Heart left ventricle (tissue), 16 donors: ENCODE results near the gene OR4D2. TPM values are rescaled to one million over a fixed set of nuclear protein-coding genes. Genes with fewer than 3 reads are reported as not detected.

Experiments
- ATAC-seq, 4 donors: fragments of 200-7000 bp; cut with Tn5 transposase; one replicate each; pipeline ENCODE4 v1.9.1; 2020 to 2022; ENCODE audit warnings: moderate library complexity in 4 of 4, mild to moderate bottlenecking in 3 of 4, moderate number of reproducible peaks in 1 of 4
- DNase-seq, 5 donors: peaks; one replicate each; pipeline ENCODE4 v3.0.0-alpha.2; 2020
- H3K27ac ChIP-seq, 12 donors: fragments of 200-600 bp; sonication (generic) in 4 of 12; one replicate each; pipeline versions ENCODE4 v1.5.0 to v1.8.0; 2016 to 2022; ENCODE audit warnings: mild to moderate bottlenecking in 2 of 12
- H3K27me3 ChIP-seq, 9 donors: fragments of 200-600 bp; sonication (generic) in 2 of 9; one replicate each; pipeline versions ENCODE4 v1.5.1 to v1.8.0; 2016 to 2022; ENCODE audit warnings: mild to moderate bottlenecking in 3 of 9
- H3K36me3 ChIP-seq, 9 donors: fragments of 200-600 bp; sonication (generic) in 2 of 9; one replicate each; pipeline versions ENCODE4 v1.5.0 to v1.8.0; 2018 to 2022; ENCODE audit warnings: mild to moderate bottlenecking in 2 of 9
- H3K4me1 ChIP-seq, 12 donors: fragments of 200-600 bp; sonication (generic) in 4 of 12; one replicate each; pipeline versions ENCODE4 v1.5.0 to v1.8.0; 2016 to 2022; ENCODE audit warnings: mild to moderate bottlenecking in 3 of 12
- H3K4me3 ChIP-seq, 12 donors: fragments of 200-600 bp; sonication (generic) in 4 of 12; one replicate each; pipeline versions ENCODE4 v1.5.0 to v1.8.0; 2017 to 2022; ENCODE audit warnings: mild to moderate bottlenecking in 9 of 12, moderate library complexity in 4 of 12
- H3K9me3 ChIP-seq, 12 donors: fragments of 200-600 bp; sonication (generic) in 4 of 12; one replicate each; pipeline versions ENCODE4 v1.5.0 to v1.8.0; 2016 to 2022; ENCODE audit warnings: mild to moderate bottlenecking in 1 of 12
- POLR2A ChIP-seq, 2 donors: fragments of 450-650 bp; IDR thresholded peaks; one replicate each; pipeline ENCODE4 v1.6.1; 2017; ENCODE audit warnings: antibody characterized with exemption in 2 of 2, mild to moderate bottlenecking in 2 of 2, moderate library complexity in 2 of 2
- WGBS, 4 donors: extraction: QIAGEN DNeasy Blood & Tissue Kit in 2 of 4; methylation state at CpG; one replicate each; pipeline versions ENCODE4 v1.1.5 to v1.1.7; 2013 to 2018; 5-methylcytosine and 5-hydroxymethylcytosine counted together
- intact Hi-C, 10 donors: fragments of 100-400 bp; cut with DNase I; formaldehyde crosslinking; loops; one replicate each; pipeline versions ENCODE4 v1.11.1 to v1.14.2; 2022
- polyA plus RNA-seq, 2 donors: library from polyadenylated mRNA; stranded (reverse); fragments of 200-250 nt; gene quantifications; one replicate each; pipeline ENCODE4 v1.2.3, GENCODE V29; 2013
- total RNA-seq, 9 donors: library from RNA; depleted of rRNA in 2 of 9; stranded (reverse); fragments of >200 nt in 2 of 9; fragmentation: NEBNext Ultra II Directional in 3 of 9; extraction: Animal tissue kit (Norgen Biotek cat#: 25700) in 3 of 9; gene quantifications; one replicate each; pipeline versions ENCODE4 v1.1.0 to v1.2.4, GENCODE V29; 2016 to 2023
- TF ChIP-seq, protein P1 (sequence below), 12 donors: fragments of 200-600 bp; sonication (generic) in 4 of 12; IDR thresholded peaks; one replicate each; pipeline versions ENCODE4 v1.5.0 to v1.8.0; 2018 to 2022; ENCODE audit warnings: antibody characterized with exemption in 12 of 12, mild to moderate bottlenecking in 5 of 12
- donor health status: ischemic (EF 13 %, LVEDD 7.1; RV severe dilation, severe dysfunction).
- donor health status: healthy with polysubstance abuse.
- donor health status: DM: no; HTN: yes; CAD: no.
- donor health status: DM: no; HTN: no; CAD: no.
- donor health status: ischemic (EF 25% LVEDD 6.9; RV normal size, moderate dysfunction).
- donor health status: ischemic (EF 25% LVEDD 5.7; RV mildly dilated, moderate dysfunction).
- donor health status: healthy.
- donor health status: DM: yes; HTN: yes; CAD: no.
- donor health status: ischemic (EF 35%, LVEDD 5.7; RV mildly dilated, moderate dysfunction).
- donor health status: nonischemic (EF 11% LVEDD 7.7; RV severe dilation, severe dysfunction).
- donor health status: DM: yes; HTN: yes; CAD: no.
- donor health status: PGD.
- donor health status: ischemic (EF 29% LVEDD 5.4; RV normal size, mild dysfunction).
- donor health status: nonischemic (EF 23%, LVEDD 6.1; RV moderate dilation, normal function).

OR4D2 gene
- total and polyA plus RNA-seq, 11 donors, result not detected

GRCh38 chr17:58208344-58208743 lies 41.6 kb downstream of the OR4D2 start:
- ATAC-seq (no peak), DNase-seq (no peak)
- H3K27ac ChIP-seq, result no peak overlapping the region
- H3K4me3 ChIP-seq, result no peak overlapping the region
- H3K4me1 ChIP-seq, result no peaks in the 10 kb centered on the region
- H3K27me3 ChIP-seq, result no peaks in the 10 kb centered on the region
- no peaks in the 10 kb centered on the region for H3K9me3 ChIP-seq
- TF ChIP-seq, protein P1, sequence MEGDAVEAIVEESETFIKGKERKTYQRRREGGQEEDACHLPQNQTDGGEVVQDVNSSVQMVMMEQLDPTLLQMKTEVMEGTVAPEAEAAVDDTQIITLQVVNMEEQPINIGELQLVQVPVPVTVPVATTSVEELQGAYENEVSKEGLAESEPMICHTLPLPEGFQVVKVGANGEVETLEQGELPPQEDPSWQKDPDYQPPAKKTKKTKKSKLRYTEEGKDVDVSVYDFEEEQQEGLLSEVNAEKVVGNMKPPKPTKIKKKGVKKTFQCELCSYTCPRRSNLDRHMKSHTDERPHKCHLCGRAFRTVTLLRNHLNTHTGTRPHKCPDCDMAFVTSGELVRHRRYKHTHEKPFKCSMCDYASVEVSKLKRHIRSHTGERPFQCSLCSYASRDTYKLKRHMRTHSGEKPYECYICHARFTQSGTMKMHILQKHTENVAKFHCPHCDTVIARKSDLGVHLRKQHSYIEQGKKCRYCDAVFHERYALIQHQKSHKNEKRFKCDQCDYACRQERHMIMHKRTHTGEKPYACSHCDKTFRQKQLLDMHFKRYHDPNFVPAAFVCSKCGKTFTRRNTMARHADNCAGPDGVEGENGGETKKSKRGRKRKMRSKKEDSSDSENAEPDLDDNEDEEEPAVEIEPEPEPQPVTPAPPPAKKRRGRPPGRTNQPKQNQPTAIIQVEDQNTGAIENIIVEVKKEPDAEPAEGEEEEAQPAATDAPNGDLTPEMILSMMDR (IDR thresholded peaks at IDR 0.05), result no peak
- no peak for TF ChIP-seq POLR2A (IDR thresholded peaks at IDR 0.05)
- intact Hi-C loops, result no loop called here
- 92 to 98% (median 93%) methylated on average over 5 of the region's 5 CpGs for WGBS, 4 donors
- H3K36me3 ChIP-seq, result peaks cover 0 to 78% (median 58%) of the 10 kb centered on the region in 9 donors

DNA sequence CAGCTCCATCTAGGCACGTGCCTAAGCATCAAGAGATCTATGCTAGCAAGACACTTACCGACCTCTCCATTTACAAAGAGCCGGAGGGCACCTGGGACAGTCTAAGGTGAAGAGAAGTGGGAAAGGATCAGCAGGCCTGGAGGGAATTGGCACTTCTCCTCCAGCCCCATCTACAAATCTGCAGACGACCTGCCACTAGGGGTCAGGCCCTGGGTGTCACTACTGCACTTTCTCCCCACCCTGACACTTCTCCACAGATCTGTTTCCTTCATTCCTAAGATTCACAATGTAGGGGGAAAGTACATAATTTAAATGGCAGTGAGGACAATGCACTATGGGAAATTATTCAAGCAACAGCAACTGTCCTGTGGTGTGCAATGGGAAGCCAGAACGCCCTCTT lies 44.1 kb downstream of the OR4D2 start:
- H3K4me1 ChIP-seq, result no peaks in the 10 kb centered on the region
- no peak for ATAC-seq
- no peak for TF ChIP-seq POLR2A (IDR thresholded peaks at IDR 0.05)
- TF ChIP-seq, protein P1 (IDR thresholded peaks at IDR 0.05), result no peak
- intact Hi-C loops, result no loop called here
- no peak overlapping the region for H3K27ac ChIP-seq
- H3K27me3 ChIP-seq, result no peaks in the 10 kb centered on the region
- 82 to 84% (median 84%) methylated on average over 5 of the region's 5 CpGs for WGBS, 4 donors
- DNase-seq, result no peak
- no peaks in the 10 kb centered on the region for H3K9me3 ChIP-seq
- H3K36me3 ChIP-seq, result peaks cover 0 to 95% (median 82%) of the 10 kb centered on the region in 9 donors
- no peak overlapping the region for H3K4me3 ChIP-seq

GRCh38 chr17:58215685-58216084 lies 48.9 kb downstream of the OR4D2 start:
- TF ChIP-seq, protein P1 (IDR thresholded peaks at IDR 0.05), result no peak
- no peak for TF ChIP-seq POLR2A (IDR thresholded peaks at IDR 0.05)
- Histone ChIP-seq H3K27me3 (no peaks in the 10 kb centered on the region), H3K9me3 (no peaks in the 10 kb centered on the region), H3K4me1 (peaks cover 0 to 14% (median 6%) of the 10 kb centered on the region in 12 donors), H3K4me3 (no peak overlapping the region), H3K27ac (no peak overlapping the region), H3K36me3 (peaks cover 0 to 64% (median 54%) of the 10 kb centered on the region in 9 donors)
- ATAC-seq, result no peak
- intact Hi-C loops, result no loop called here
- DNase-seq, result no peak

- no peak for TF ChIP-seq POLR2A (IDR thresholded peaks at IDR 0.05)
- TF ChIP-seq, protein P1 (IDR thresholded peaks at IDR 0.05), result no peak
- ATAC-seq (no peak), DNase-seq (no peak)
- H3K27ac ChIP-seq, result no peak overlapping the region
- peaks cover 0 to 44% (median 33%) of the 10 kb centered on the region in 9 donors for H3K36me3 ChIP-seq
- peaks cover 0 to 8% (median 0%) of the 10 kb centered on the region in 9 donors for H3K27me3 ChIP-seq
- no peak overlapping the region for H3K4me3 ChIP-seq
- intact Hi-C loops, result loop anchor here in 1 of 10 donors (2.0 kb wide), 1 partner anchor 325 kb away; no protein-coding TSS in a partner anchor
- H3K4me1 ChIP-seq, result peaks cover 0 to 14% (median 6%) of the 10 kb centered on the region in 12 donors
- H3K9me3 ChIP-seq, result no peaks in the 10 kb centered on the region
- WGBS, 4 donors, result 89 to 93% (median 90%) methylated on average over 3 of the region's 3 CpGs
These were observed 51.0 kb downstream of the OR4D2 start for GRCh38 chr17:58217766-58218165.
